SK-N-MC (cell line): Measurements from ENCODE around the gene SCML2.

ENCODE experiments used
- EZH2 ChIP-seq: fragments of 200-600 bp; sonication (generic); IDR thresholded peaks from one replicate; pipeline ENCODE4 v1.6.1; 2017; ENCODE audit warnings: antibody characterized with exemption
- FOXP2 ChIP-seq: optimal IDR thresholded peaks from 2 replicates; pipeline ENCODE3; 2011; ENCODE audit warnings: mild to moderate bottlenecking, moderate library complexity; ENCODE audit not compliant: insufficient read depth; ENCODE audit errors: extremely low read length, control extremely low read depth
- POLR2AphosphoS5 ChIP-seq: IDR thresholded peaks from 2 replicates; pipeline ENCODE4 v1.6.1; 2012; ENCODE audit warnings: mild to moderate bottlenecking, low read depth, low read length, borderline replicate concordance

GRCh38 chrX:18353931-18354368 lies 538 bp downstream of the SCML2 start:
- TF ChIP-seq POLR2AphosphoS5 (no peak), EZH2 (no peak), FOXP2 (no peak)
